Stomach (tissue), 9 donors: ENCODE results near the gene RNF19B. TPM values are rescaled to one million over a fixed set of nuclear protein-coding genes. Genes with fewer than 3 reads are reported as not detected.
A peak's percentile ranks its signal among the peaks of the same experiment; 100 is the strongest.

Experiments used
- DNase-seq, 2 donors: peaks; one replicate each; pipeline versions ENCODE4 v3.0.0 to v3.0.0-alpha.2; 2013 to 2019
- H3K27ac ChIP-seq, 5 donors: fragments of 200-600 bp in 4 of 5; sonication (generic) in 4 of 5; one replicate each; pipeline ENCODE4 v1.5.1; 2013 to 2019; ENCODE audit warnings: mild to moderate bottlenecking in 1 of 5, moderate library complexity in 1 of 5
- H3K27me3 ChIP-seq, 3 donors: fragments of 200-600 bp; sonication (generic); one replicate each; pipeline ENCODE4 v1.5.1; 2017 to 2019; ENCODE audit warnings: mixed run types in 1 of 3
- H3K36me3 ChIP-seq, 4 donors: fragments of 200-600 bp; sonication (generic); 1 replicate in 3 of 4; 2 replicates in 1 of 4; pipeline ENCODE4 v1.5.1; 2016 to 2019
- H3K4me1 ChIP-seq, 4 donors: fragments of 200-600 bp; sonication (generic); one replicate each; pipeline ENCODE4 v1.5.1; 2016 to 2019
- H3K4me3 ChIP-seq, 4 donors: fragments of 200-600 bp; sonication (generic) in 3 of 4; one replicate each; pipeline ENCODE4 v1.5.1; 2016 to 2019; ENCODE audit warnings: mild to moderate bottlenecking in 1 of 4
- H3K9me3 ChIP-seq, 4 donors: fragments of 200-600 bp; sonication (generic); one replicate each; pipeline ENCODE4 v1.5.1; 2016 to 2019
- CTCF ChIP-seq, 7 experiments: fragments of 450-650 bp in 4 of 7; fragments of 200-600 bp in 3 of 7; sonication (generic) in 3 of 7; IDR thresholded peaks; one replicate each; pipeline ENCODE4 v1.5.1; 2016 to 2019; ENCODE audit warnings: antibody characterized with exemption in 7 of 7, control low read depth in 2 of 7, mild to moderate bottlenecking in 1 of 7
- EP300 ChIP-seq: sonication (generic); formaldehyde crosslinking; IDR thresholded peaks from one replicate; pipeline ENCODE4 v1.6.1; 2017; ENCODE audit warnings: antibody characterized with exemption
- POLR2A ChIP-seq, 4 donors: fragments of 450-650 bp; IDR thresholded peaks; one replicate each; pipeline ENCODE4 v1.6.1; 2016; ENCODE audit warnings: antibody characterized with exemption in 4 of 4, control low read depth in 2 of 4, mild to moderate bottlenecking in 1 of 4, moderate library complexity in 1 of 4
- POLR2AphosphoS5 ChIP-seq, 3 donors: sonication (generic); formaldehyde crosslinking; IDR thresholded peaks; one replicate each; pipeline ENCODE4 v1.6.1; 2016; ENCODE audit warnings: antibody characterized with exemption in 3 of 3
- WGBS, 5 donors: extraction: QIAGEN DNeasy Blood & Tissue Kit in 3 of 5; methylation state at CpG; one replicate each; pipeline versions ENCODE4 v1.1.5 to v1.1.7; 2013 to 2018; 5-methylcytosine and 5-hydroxymethylcytosine counted together
- intact Hi-C: fragments of 100-400 bp; cut with DNase I; formaldehyde crosslinking; loops from one replicate; pipeline ENCODE4 v1.15.1; 2023; ENCODE audit warnings: low total_unique reads
- polyA plus RNA-seq, 3 donors: library from polyadenylated mRNA; stranded (reverse); fragments of 200-250 nt; gene quantifications; one replicate each; pipeline ENCODE4 v1.2.3, GENCODE V29; 2013
- total RNA-seq, 5 donors: library from RNA; depleted of rRNA; stranded (reverse); fragments of >200 nt; gene quantifications; one replicate each; pipeline versions ENCODE4 v1.1.0 to v1.2.3, GENCODE V29; 2014 to 2016
- donor health status: healthy with polysubstance abuse.
- donor health status: Bipolar disorder and iron deficiency.
- donor health status: healthy.

Gene RNF19B
- total and polyA plus RNA-seq, 8 donors = 0.58 to 29.5 (median 9.7) TPM

- H3K4me1 ChIP-seq = peaks cover 28 to 50% (median 30%) of the 10 kb centered on the region in 4 donors
- H3K27ac ChIP-seq = peak overlapping the region in 2 of 5 donors; percentile 2 to 47
- H3K36me3 ChIP-seq = no peaks in the 10 kb centered on the region
- no peak for TF ChIP-seq POLR2AphosphoS5 (IDR thresholded peaks at IDR 0.05)
- TF ChIP-seq POLR2A (IDR thresholded peaks at IDR 0.05) = no peak
- TF ChIP-seq EP300 = no peak
- no peak for TF ChIP-seq CTCF (IDR thresholded peaks at IDR 0.05)
- H3K9me3 ChIP-seq = no peaks in the 10 kb centered on the region
- DNase-seq = no peak
- no peak overlapping the region for H3K4me3 ChIP-seq
- intact Hi-C loops = no loop called here
- no peaks in the 10 kb centered on the region for H3K27me3 ChIP-seq
- 44 to 90% (median 77%) methylated on average over 1 of the region's 1 CpG for WGBS, 5 donors
Measured at GRCh38 chr1:32984455-32985171, 20.0 kb upstream of the RNF19B start.

- 66 to 83% (median 76%) methylated on average over 4 of the region's 4 CpGs for WGBS, 5 donors
- Histone ChIP-seq H3K4me3 (no peak overlapping the region), H3K36me3 (no peaks in the 10 kb centered on the region), H3K27me3 (no peaks in the 10 kb centered on the region), H3K27ac (peak overlapping the region in 2 of 5 donors; percentile 2 to 47), H3K9me3 (no peaks in the 10 kb centered on the region), H3K4me1 (peaks cover 23 to 45% (median 26%) of the 10 kb centered on the region in 4 donors)
- DNase-seq = no peak
- TF ChIP-seq POLR2A (IDR thresholded peaks at IDR 0.05) (no peak), EP300 (no peak), POLR2AphosphoS5 (IDR thresholded peaks at IDR 0.05) (no peak), CTCF (IDR thresholded peaks at IDR 0.05) (no peak)
- intact Hi-C loops = no loop called here
Measured at GRCh38 chr1:32984090-32984454, 19.5 kb upstream of the RNF19B start.

- H3K4me3 ChIP-seq = no peak overlapping the region
- H3K4me1 ChIP-seq = peaks cover 14 to 34% (median 20%) of the 10 kb centered on the region in 4 donors
- H3K27me3 ChIP-seq = no peaks in the 10 kb centered on the region
- TF ChIP-seq POLR2AphosphoS5 (IDR thresholded peaks at IDR 0.05) (no peak), CTCF (IDR thresholded peaks at IDR 0.05) (no peak), POLR2A (IDR thresholded peaks at IDR 0.05) (no peak), EP300 (no peak)
- no peaks in the 10 kb centered on the region for H3K36me3 ChIP-seq
- intact Hi-C loops = no loop called here
- 86 to 91% (median 88%) methylated on average over 3 of the region's 3 CpGs for WGBS, 5 donors
- no peaks in the 10 kb centered on the region for H3K9me3 ChIP-seq
- no peak overlapping the region for H3K27ac ChIP-seq
- DNase-seq = no peak
Measured at GRCh38 chr1:32983020-32983419, 18.4 kb upstream of the RNF19B start.

- Histone ChIP-seq H3K27ac (peak overlapping the region; percentile 83 to 90 (median 87)), H3K27me3 (no peaks in the 10 kb centered on the region), H3K4me3 (no peak overlapping the region), H3K9me3 (no peaks in the 10 kb centered on the region), H3K36me3 (no peaks in the 10 kb centered on the region), H3K4me1 (peaks cover 14 to 34% (median 20%) of the 10 kb centered on the region in 4 donors)
- peak; percentile 70 to 89 for DNase-seq
- intact Hi-C loops = no loop called here
- TF ChIP-seq POLR2AphosphoS5 (IDR thresholded peaks at IDR 0.05) (peak; percentile 38 to 94 (median 90)), EP300 (no peak), CTCF (IDR thresholded peaks at IDR 0.05) (no peak), POLR2A (IDR thresholded peaks at IDR 0.05) (peak in 1 of 4 donors; percentile 26)
- WGBS, 5 donors = 10 to 31% (median 16%) methylated on average over 8 of the region's 8 CpGs
Measured at GRCh38 chr1:32981003-32981901, 16.6 kb upstream of the RNF19B start.
